Vagina (tissue), 2 donors: Measurements from ENCODE around the gene RPL27A. TPM values are rescaled to one million over a fixed set of nuclear protein-coding genes. Genes with fewer than 3 reads are reported as not detected.

Experiments used
- DNase-seq, 2 donors: peaks; one replicate each; pipeline ENCODE4 v3.0.0-alpha.2; 2017; ENCODE audit errors: extremely low spot score in 2 of 2
- H3K27ac ChIP-seq: fragments of 200-600 bp; sonication (generic); one replicate; pipeline ENCODE4 v1.5.1; 2019
- H3K27me3 ChIP-seq: fragments of 200-600 bp; sonication (generic); one replicate; pipeline ENCODE4 v1.5.1; 2019
- H3K36me3 ChIP-seq, 2 donors: fragments of 200-600 bp; sonication (generic); one replicate each; pipeline ENCODE4 v1.5.1; 2017 to 2019
- H3K4me1 ChIP-seq: fragments of 200-600 bp; sonication (generic); one replicate; pipeline ENCODE4 v1.5.1; 2019
- H3K4me3 ChIP-seq, 2 donors: fragments of 200-600 bp; sonication (generic); 1 replicate in 1 of 2; 2 replicates in 1 of 2; pipeline ENCODE4 v1.5.1; 2016 to 2019
- H3K9me3 ChIP-seq: fragments of 200-600 bp; sonication (generic); one replicate; pipeline ENCODE4 v1.5.1; 2019
- CTCF ChIP-seq, 3 experiments: fragments of 450-650 bp in 2 of 3; fragments of 200-600 bp in 1 of 3; sonication (generic) in 1 of 3; IDR thresholded peaks; one replicate each; pipeline ENCODE4 v1.5.1; 2017 to 2019; ENCODE audit warnings: antibody characterized with exemption in 3 of 3, mild to moderate bottlenecking in 2 of 3, moderate library complexity in 2 of 3
- POLR2A ChIP-seq, 2 donors: fragments of 450-650 bp; IDR thresholded peaks; one replicate each; pipeline ENCODE4 v1.6.1; 2017; ENCODE audit warnings: antibody characterized with exemption in 2 of 2, mild to moderate bottlenecking in 2 of 2, moderate library complexity in 2 of 2
- POLR2AphosphoS5 ChIP-seq, 2 donors: sonication (generic); formaldehyde crosslinking; IDR thresholded peaks; one replicate each; pipeline ENCODE4 v1.9.0; 2017; ENCODE audit warnings: antibody characterized with exemption in 2 of 2, mild to moderate bottlenecking in 2 of 2, low read depth in 1 of 2; ENCODE audit not compliant: insufficient read depth in 1 of 2
- intact Hi-C: fragments of 100-400 bp; cut with DNase I; formaldehyde crosslinking; loops from one replicate; pipeline ENCODE4 v1.15.1; 2023
- total RNA-seq: library from RNA; depleted of rRNA; stranded (reverse); fragments of >200 nt; gene quantifications from one replicate; pipeline ENCODE4 v1.2.3, GENCODE V29; 2016

The RPL27A gene
- total RNA-seq, 1 donor from 2014 or later = 1,279 TPM

DNA sequence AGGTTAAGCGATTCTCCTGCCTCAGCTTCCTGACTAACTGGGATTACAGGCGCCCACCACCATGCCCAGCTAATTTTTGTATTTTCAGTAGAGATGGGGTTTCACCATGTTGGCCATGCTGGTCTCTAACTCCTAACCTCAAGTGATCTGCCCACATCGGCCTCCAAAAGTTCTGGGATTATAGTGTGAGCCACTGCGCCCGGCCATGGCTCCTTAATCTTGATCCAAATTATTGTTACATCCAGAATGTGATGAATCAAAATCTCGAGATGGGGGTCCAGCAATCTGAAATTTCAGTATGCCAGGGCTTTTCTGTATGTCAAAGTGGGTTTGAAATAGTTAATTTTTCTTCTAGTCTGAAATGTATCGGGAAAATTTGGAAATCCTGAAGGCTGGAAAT lies 3.7 kb downstream of the RPL27A start:
- H3K36me3 ChIP-seq = peaks cover 0 to 38% of the 10 kb centered on the region in 2 donors
- H3K4me1 ChIP-seq = peaks cover 43% of the 10 kb centered on the region
- intact Hi-C loops = loop anchor here (5.0 to 10.0 kb wide), 2 partner anchors 126 to 278 kb away; partner anchors contain the start of gene TMEM9B
- H3K9me3 ChIP-seq = no peaks in the 10 kb centered on the region
- H3K27ac ChIP-seq = no peak overlapping the region
- TF ChIP-seq POLR2AphosphoS5 (IDR thresholded peaks at IDR 0.05; ENCODE audit: insufficient read depth in 1 of 2, low read depth in 1 of 2) = no peak
- no peak for TF ChIP-seq CTCF (IDR thresholded peaks at IDR 0.05)
- TF ChIP-seq POLR2A (IDR thresholded peaks at IDR 0.05) = no peak
- peak in 1 of 2 donors; percentile 65 for DNase-seq
- H3K4me3 ChIP-seq = no peak overlapping the region
- H3K27me3 ChIP-seq = no peaks in the 10 kb centered on the region

DNA sequence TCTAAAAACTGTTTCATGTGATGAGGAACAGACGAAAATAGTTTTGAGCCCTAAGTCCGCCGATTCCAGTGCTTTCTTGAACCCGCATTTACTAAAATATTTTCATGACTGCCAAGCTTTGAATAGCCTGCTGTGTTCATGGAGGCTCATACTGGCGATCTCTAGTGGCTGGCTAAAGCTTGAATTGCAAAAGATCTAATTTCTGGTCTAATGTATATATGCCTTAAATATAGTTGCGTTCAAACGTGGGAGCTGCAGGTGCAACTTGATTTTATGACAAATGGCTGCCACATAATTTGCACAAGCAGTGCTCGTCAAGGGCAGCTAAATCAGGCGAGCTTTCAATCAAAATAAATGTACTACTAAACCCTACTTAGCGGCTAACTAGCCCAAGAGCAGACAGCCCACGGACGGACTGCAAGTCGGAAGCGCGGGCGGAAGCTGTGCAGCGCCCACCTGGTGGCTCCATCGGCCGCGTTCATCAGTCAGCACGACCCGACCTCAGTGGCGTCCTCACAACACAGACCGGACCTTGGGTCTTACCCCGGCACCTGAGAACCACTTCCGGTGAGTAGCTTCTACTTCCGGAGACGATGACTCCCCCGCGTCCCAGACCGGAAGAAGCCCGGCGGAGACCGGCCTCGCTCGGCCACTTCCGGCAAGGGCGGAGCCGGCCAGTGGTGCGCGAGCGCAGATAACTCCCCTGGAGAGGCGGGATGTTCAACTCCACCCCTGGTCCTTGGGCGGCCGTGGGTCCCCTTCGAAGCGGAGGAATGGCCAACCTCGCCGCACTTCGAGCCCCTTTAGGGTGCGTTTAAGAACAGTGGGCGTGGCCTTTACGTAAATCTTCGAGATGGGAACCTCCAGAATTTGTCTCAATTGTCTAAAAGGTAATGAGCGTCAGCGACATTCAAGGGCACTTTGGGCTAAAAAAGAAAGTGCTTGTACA lies 6.1 kb downstream of the RPL27A start:
- H3K36me3 ChIP-seq = peaks cover 0 to 59% of the 10 kb centered on the region in 2 donors
- peaks cover 30% of the 10 kb centered on the region for H3K4me1 ChIP-seq
- peak overlapping the region; percentile 66 for H3K27ac ChIP-seq
- peak overlapping the region; percentile 51 to 57 for H3K4me3 ChIP-seq
- intact Hi-C loops = loop anchor here (5.0 to 10.0 kb wide), 2 partner anchors 124 to 276 kb away; partner anchors contain the start of gene TMEM9B
- TF ChIP-seq POLR2AphosphoS5 (IDR thresholded peaks at IDR 0.05; ENCODE audit: insufficient read depth in 1 of 2, low read depth in 1 of 2) (peak; percentile 91 to 98), POLR2A (IDR thresholded peaks at IDR 0.05) (no peak), CTCF (IDR thresholded peaks at IDR 0.05) (peak in 1 of 3 experiments; percentile 21)
- no peaks in the 10 kb centered on the region for H3K27me3 ChIP-seq
- H3K9me3 ChIP-seq = no peaks in the 10 kb centered on the region
- DNase-seq = peak in 1 of 2 donors; percentile 97

DNA sequence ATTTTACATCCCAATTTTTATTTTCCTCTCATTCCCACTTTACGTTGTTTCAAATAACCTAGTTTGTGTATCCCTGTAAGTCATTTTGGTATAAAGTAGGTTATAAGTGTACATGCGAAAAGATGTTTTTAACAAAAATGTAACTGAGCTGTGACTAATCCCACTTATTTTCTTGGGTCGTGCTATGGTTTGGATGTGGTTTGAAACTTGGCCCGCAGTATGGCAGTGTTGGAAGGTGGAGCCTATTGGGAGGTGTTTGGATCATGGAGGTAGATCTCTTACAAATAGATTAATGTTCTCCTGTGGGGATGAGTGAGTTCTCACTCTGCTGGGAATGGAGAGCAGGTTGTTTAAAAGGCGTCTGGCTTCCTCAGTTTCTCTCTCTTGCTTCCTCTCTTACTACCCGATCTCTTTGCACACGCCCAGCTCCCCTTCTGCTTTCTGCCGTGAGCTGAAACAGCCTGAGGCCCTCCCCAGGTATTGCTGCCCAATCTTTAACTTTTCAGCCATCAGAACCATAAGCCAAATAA lies 7.2 kb downstream of the RPL27A start:
- no peak overlapping the region for H3K27ac ChIP-seq
- TF ChIP-seq POLR2AphosphoS5 (IDR thresholded peaks at IDR 0.05; ENCODE audit: insufficient read depth in 1 of 2, low read depth in 1 of 2) = no peak
- no peak for TF ChIP-seq CTCF (IDR thresholded peaks at IDR 0.05)
- TF ChIP-seq POLR2A (IDR thresholded peaks at IDR 0.05) = no peak
- no peak for DNase-seq
- intact Hi-C loops = loop anchor here (5.0 to 10.0 kb wide), 2 partner anchors 123 to 275 kb away; partner anchors contain the start of gene TMEM9B
- H3K4me1 ChIP-seq = peaks cover 19% of the 10 kb centered on the region
- no peaks in the 10 kb centered on the region for H3K27me3 ChIP-seq
- peaks cover 0 to 58% of the 10 kb centered on the region in 2 donors for H3K36me3 ChIP-seq
- H3K9me3 ChIP-seq = no peaks in the 10 kb centered on the region
- no peak overlapping the region for H3K4me3 ChIP-seq

- peaks cover 0 to 56% of the 10 kb centered on the region in 2 donors for H3K36me3 ChIP-seq
- H3K4me1 ChIP-seq = peaks cover 13% of the 10 kb centered on the region
- TF ChIP-seq CTCF (IDR thresholded peaks at IDR 0.05) = no peak
- no peak for TF ChIP-seq POLR2A (IDR thresholded peaks at IDR 0.05)
- TF ChIP-seq POLR2AphosphoS5 (IDR thresholded peaks at IDR 0.05; ENCODE audit: insufficient read depth in 1 of 2, low read depth in 1 of 2) = no peak
- H3K27me3 ChIP-seq = no peaks in the 10 kb centered on the region
- intact Hi-C loops = no loop called here
- H3K4me3 ChIP-seq = no peak overlapping the region
- H3K9me3 ChIP-seq = no peaks in the 10 kb centered on the region
- no peak overlapping the region for H3K27ac ChIP-seq
- DNase-seq = no peak
These were observed 8.1 kb downstream of the RPL27A start for GRCh38 chr11:8690374-8691342.
